HG03521 (cell line): ENCODE measurements around the gene ZNF530.
A peak's percentile ranks its signal among the peaks of the same experiment; 100 is the strongest.

Experiments used
- ATAC-seq: cut with Tn5 transposase; IDR thresholded peaks from one replicate; pipeline ENCODE4 v1.9.1; 2021; ENCODE audit warnings: mild to moderate bottlenecking, moderate library complexity; ENCODE audit not compliant: unreplicated experiment

The ZNF530 gene

GRCh38 chr19:57613941-57614743 is 14.5 kb downstream of the ZNF530 start, which contains the start of gene ZNF134:
Gene ZNF134, plus strand, starts transcription at chr19:57614242. Its CDS starts 5,227 bp downstream, at chr19:57619469.
- ATAC-seq: peak; percentile 95

GRCh38 chr19:57615346-57615745 is 15.7 kb downstream of the ZNF530 start:
- ATAC-seq: no peak

- no peak for ATAC-seq
Observed at GRCh38 chr19:57620673-57621348, 21.1 kb downstream of the ZNF530 start.

GRCh38 chr19:57623091-57623490 is 23.4 kb downstream of the ZNF530 start:
- ATAC-seq: no peak

- ATAC-seq: peak; percentile 85
Observed at GRCh38 chr19:57632987-57633831, 33.5 kb downstream of the ZNF530 start, which contains the start of gene ZNF211. Gene ZNF211, plus strand, starts transcription at chr19:57633168. Its CDS starts 179 bp downstream, at chr19:57633347.

GRCh38 chr19:57633832-57634131 is 34.1 kb downstream of the ZNF530 start:
- no peak for ATAC-seq

GRCh38 chr19:57637379-57637778 is 37.7 kb downstream of the ZNF530 start:
- no peak for ATAC-seq

- no peak for ATAC-seq
Observed at GRCh38 chr19:57641715-57642234, 42.1 kb downstream of the ZNF530 start.

GRCh38 chr19:57642396-57643046 is 42.8 kb downstream of the ZNF530 start:
- no peak for ATAC-seq

GRCh38 chr19:57643734-57644133 is 44.0 kb downstream of the ZNF530 start:
- no peak for ATAC-seq

GRCh38 chr19:57648331-57649003 is 48.8 kb downstream of the ZNF530 start:
- ATAC-seq: no peak

- no peak for ATAC-seq
Observed at GRCh38 chr19:57651654-57651996, 51.9 kb downstream of the ZNF530 start.

- ATAC-seq: no peak
Observed at GRCh38 chr19:57653689-57654088, 54.0 kb downstream of the ZNF530 start.

- no peak for ATAC-seq
Observed at GRCh38 chr19:57655443-57655842, 55.8 kb downstream of the ZNF530 start.

- no peak for ATAC-seq
Observed at GRCh38 chr19:57656346-57656745, 56.7 kb downstream of the ZNF530 start.
